ENCODE results near the gene MACROD2. TPM values are rescaled to one million over a fixed set of nuclear protein-coding genes. Genes with fewer than 3 reads are reported as not detected.

The MACROD2 gene
- total RNA-seq, 1 donor from 2014 or later, result 0.85 TPM

GRCh38 chr20:15618110-15618509, 1622.8 kb downstream of the MACROD2 start:
- DNase-seq, result no peak

- no peak for DNase-seq
These were observed 1623.6 kb downstream of the MACROD2 start for GRCh38 chr20:15618912-15619311.

GRCh38 chr20:15619341-15619740, 1624.0 kb downstream of the MACROD2 start:
- no peak for DNase-seq

GRCh38 chr20:15619816-15620215, 1624.5 kb downstream of the MACROD2 start:
- DNase-seq, result no peak

- DNase-seq, result no peak
These were observed 1627.1 kb downstream of the MACROD2 start for GRCh38 chr20:15622368-15622767.

GRCh38 chr20:15623215-15623614, 1627.9 kb downstream of the MACROD2 start:
- no peak for DNase-seq

- DNase-seq, result no peak
These were observed 1630.7 kb downstream of the MACROD2 start for GRCh38 chr20:15625981-15626380.

GRCh38 chr20:15627089-15627488, 1631.8 kb downstream of the MACROD2 start:
- DNase-seq, result no peak

GRCh38 chr20:15627501-15627903, 1632.2 kb downstream of the MACROD2 start:
- no peak for DNase-seq

GRCh38 chr20:15628851-15629353, 1633.6 kb downstream of the MACROD2 start:
- no peak for DNase-seq

- no peak for DNase-seq
These were observed 1635.0 kb downstream of the MACROD2 start for GRCh38 chr20:15630360-15630759.

- DNase-seq, result no peak
These were observed 1637.4 kb downstream of the MACROD2 start for GRCh38 chr20:15632680-15633079.

- no peak for DNase-seq
These were observed 1638.8 kb downstream of the MACROD2 start for GRCh38 chr20:15634102-15634501.

- no peak for DNase-seq
These were observed 1642.2 kb downstream of the MACROD2 start for GRCh38 chr20:15637546-15637945.

GRCh38 chr20:15637950-15638754, 1642.8 kb downstream of the MACROD2 start:
- peak; percentile 50 for DNase-seq

- DNase-seq, result no peak
These were observed 1643.5 kb downstream of the MACROD2 start for GRCh38 chr20:15638816-15639215.

- no peak for DNase-seq
These were observed 1644.5 kb downstream of the MACROD2 start for GRCh38 chr20:15639839-15640238.

- DNase-seq, result no peak
These were observed 1646.8 kb downstream of the MACROD2 start for GRCh38 chr20:15642109-15642508.

GRCh38 chr20:15642676-15643075, 1647.4 kb downstream of the MACROD2 start:
- DNase-seq, result peak; percentile 43

GRCh38 chr20:15643713-15644112, 1648.4 kb downstream of the MACROD2 start:
- peak; percentile 33 for DNase-seq

- DNase-seq, result no peak
These were observed 1650.5 kb downstream of the MACROD2 start for GRCh38 chr20:15645816-15646215.

GRCh38 chr20:15653396-15654207, 1658.3 kb downstream of the MACROD2 start:
- DNase-seq, result no peak

GRCh38 chr20:15654208-15654649, 1658.9 kb downstream of the MACROD2 start:
- peak; percentile 78 for DNase-seq

Measured in dermis blood vessel endothelial cell (primary cell).